AG04450 (cell line): ENCODE data around the gene CLDN7. TPM values are rescaled to one million over a fixed set of nuclear protein-coding genes. Genes with fewer than 3 reads are reported as not detected.

Source experiments
- CTCF ChIA-PET: fragments of 300-600, 350-600 bp; formaldehyde crosslinking; extraction: SDS; loops from one replicate; lab custom pipeline; 2022; ENCODE audit warnings: antibody characterized with exemption, inconsistent platforms; lab: Charles Lee
- POLR2A ChIA-PET: fragments of 350-600 bp; formaldehyde crosslinking; extraction: SDS; loops from one replicate; lab custom pipeline; 2021; ENCODE audit warnings: antibody characterized with exemption, inconsistent platforms; lab: Yijun Ruan, JAX
- DNase-seq: peaks from one replicate; pipeline ENCODE4 v3.0.0-alpha.2; 2011; ENCODE audit warnings: low read depth, low spot score
- H3K27ac ChIP-seq: one replicate; pipeline ENCODE4 v1.5.1; 2012; ENCODE audit warnings: low read depth, low read length, control low read depth
- H3K27me3 ChIP-seq: one replicate; pipeline ENCODE4 v1.6.0; 2012; ENCODE audit warnings: low read length; ENCODE audit not compliant: control insufficient read depth, insufficient read depth
- H3K4me3 ChIP-seq: 2 replicates; pipeline ENCODE4 v1.5.1; 2011; ENCODE audit warnings: mild to moderate bottlenecking, low read depth, low read length, control low read depth
- H3K9me3 ChIP-seq: 2 replicates; pipeline ENCODE4 v1.5.1; 2012; ENCODE audit warnings: low read length; ENCODE audit not compliant: control insufficient read depth, insufficient read depth
- CTCF ChIP-seq: IDR thresholded peaks from 2 replicates; pipeline ENCODE4 v1.5.1; 2011; ENCODE audit warnings: low read depth, low read length, control low read depth, inconsistent platforms
- polyA plus RNA-seq: library from polyadenylated mRNA; depleted of rRNA; stranded (reverse); fragments of >200 nt; gene quantifications from 2 replicates; pipeline ENCODE4 v1.2.3, GENCODE V29; 2011

Gene CLDN7
- polyA plus RNA-seq, 1 experiment = 0.84 TPM

GRCh38 chr17:7251661-7252175, 10.6 kb downstream of the CLDN7 start, which contains the start of gene CTDNEP1:
Gene CTDNEP1 (minus strand): TSS chr17:7251734. CDS start chr17:7251296, 438 bp downstream.
- Histone ChIP-seq H3K27me3 (no peaks in the 10 kb centered on the region), H3K9me3 (no peaks in the 10 kb centered on the region; the same call in 1 of the 2 replicates), H3K4me3 (peak within 1 kb of the TSS; percentile 93), H3K27ac (peak within 1 kb of the TSS; percentile 100)
- POLR2A ChIA-PET = interaction anchor here (0.6 to 1.6 kb wide), 4 partner anchors 9 to 61 kb away, joined by 3 to 18 read pairs (median 7); partner anchors contain the start of genes ACADVL, DLG4, DVL2 and GABARAP
- DNase-seq = peak; percentile 99
- CTCF ChIA-PET = interaction anchor here (0.9 kb wide), 1 partner anchor 9 kb away, joined by 6 read pairs; the partner anchor contains the start of gene GABARAP
- no peak for TF ChIP-seq CTCF

GRCh38 chr17:7250695-7251627, 11.3 kb downstream of the CLDN7 start:
- H3K4me3 ChIP-seq = peak overlapping the region; percentile 93
- H3K27ac ChIP-seq = peak overlapping the region; percentile 52
- POLR2A ChIA-PET = interaction anchor here (0.6 to 1.6 kb wide), 4 partner anchors 9 to 60 kb away, joined by 3 to 18 read pairs (median 7); partner anchors contain the start of genes ACADVL, DLG4, DVL2 and GABARAP
- no peaks in the 10 kb centered on the region for H3K27me3 ChIP-seq
- no peaks in the 10 kb centered on the region; the same call in 1 of the 2 replicates for H3K9me3 ChIP-seq
- no peak for TF ChIP-seq CTCF
- CTCF ChIA-PET = interaction anchor here (0.9 kb wide), 1 partner anchor 8 kb away, joined by 6 read pairs; the partner anchor contains the start of gene GABARAP
- DNase-seq = no peak

- POLR2A ChIA-PET = no interaction called here
- no peak for DNase-seq
- Histone ChIP-seq H3K9me3 (no peaks in the 10 kb centered on the region; the same call in 1 of the 2 replicates), H3K27me3 (no peaks in the 10 kb centered on the region), H3K4me3 (peak overlapping the region; percentile 93), H3K27ac (peak overlapping the region; percentile 11)
- CTCF ChIA-PET = interaction anchor here (0.6 to 1.2 kb wide), 4 partner anchors 28 to 1249 kb away, joined by 3 to 4 read pairs (median 4); no protein-coding TSS in a partner anchor
- TF ChIP-seq CTCF = no peak
These were observed 12.4 kb downstream of the CLDN7 start for GRCh38 chr17:7249830-7250229.

- ChIA-PET POLR2A (no interaction called here), CTCF (interaction anchor here (0.6 to 1.2 kb wide), 4 partner anchors 27 to 1248 kb away, joined by 3 to 4 read pairs (median 4); no protein-coding TSS in a partner anchor)
- TF ChIP-seq CTCF = no peak
- Histone ChIP-seq H3K4me3 (0 out of 2 replicates have a peak overlapping the region, but pooled peaks have one; percentile 17), H3K27ac (no peak overlapping the region), H3K9me3 (no peaks in the 10 kb centered on the region; the same call in 1 of the 2 replicates), H3K27me3 (no peaks in the 10 kb centered on the region)
- no peak for DNase-seq
These were observed 13.1 kb downstream of the CLDN7 start for GRCh38 chr17:7249214-7249613.
